ENCODE measurements around the gene ZPBP. TPM values are rescaled to one million over a fixed set of nuclear protein-coding genes. Genes with fewer than 3 reads are reported as not detected.
A peak's percentile ranks its signal among the peaks of the same experiment; 100 is the strongest.

ZPBP gene
- total RNA-seq (not detected), total RNA-seq (0 reads per million in 2 donors)

- no peaks in the 10 kb centered on the region for H3K36me3 Mint-ChIP-seq (ENCODE audit: low read depth)
Observed at GRCh38 chr7:50092579-50093491, at the start of gene ZPBP. TSS of gene ZPBP (minus strand) at chr7:50093246. CDS start at chr7:50093194, 52 bp downstream.

GRCh38 chr7:50142425-50143017 is 49.5 kb upstream of the ZPBP start:
- Mint-ChIP-seq H3K4me1 (peaks cover 11% of the 10 kb centered on the region), H3K36me3 (ENCODE audit: low read depth) (no peaks in the 10 kb centered on the region), H3K4me3 (no peak overlapping the region), H3K27me3 (peaks cover 6% of the 10 kb centered on the region), H3K27ac (no peak overlapping the region)
- peak; percentile 81 for ATAC-seq
- no peak for DNase-seq
- H3K9me3 ChIP-seq (ENCODE audit: control insufficient read depth, low read length, poor library complexity, severe bottlenecking) = no peaks in the 10 kb centered on the region

More at GRCh38 chr7:50092579-50093491, at the start of gene ZPBP:
- peaks cover 4% of the 10 kb centered on the region for H3K27me3 Mint-ChIP-seq
- peak within 1 kb of the TSS; percentile 77 for H3K27ac Mint-ChIP-seq
- ATAC-seq = peak; percentile 84
- peak within 1 kb of the TSS; percentile 92 for H3K4me3 Mint-ChIP-seq
- H3K9me3 ChIP-seq (ENCODE audit: control insufficient read depth, low read length, poor library complexity, severe bottlenecking) = no peaks in the 10 kb centered on the region
- H3K4me1 Mint-ChIP-seq = peaks cover 11% of the 10 kb centered on the region
- peak; percentile 16 to 35 (median 20) for DNase-seq

- H3K9me3 ChIP-seq (ENCODE audit: control insufficient read depth, low read length, poor library complexity, severe bottlenecking) = no peaks in the 10 kb centered on the region
- Mint-ChIP-seq H3K27ac (no peak overlapping the region), H3K36me3 (ENCODE audit: low read depth) (no peaks in the 10 kb centered on the region), H3K27me3 (peaks cover 6% of the 10 kb centered on the region), H3K4me3 (no peak overlapping the region), H3K4me1 (peaks cover 11% of the 10 kb centered on the region)
- ATAC-seq (no peak), DNase-seq (no peak)
Observed at GRCh38 chr7:50141854-50142253, 48.8 kb upstream of the ZPBP start.

GRCh38 chr7:50141131-50141530 is 48.1 kb upstream of the ZPBP start:
- no peak overlapping the region for H3K27ac Mint-ChIP-seq
- no peaks in the 10 kb centered on the region for H3K36me3 Mint-ChIP-seq (ENCODE audit: low read depth)
- ATAC-seq (no peak), DNase-seq (no peak)
- no peak overlapping the region for H3K4me3 Mint-ChIP-seq
- H3K9me3 ChIP-seq (ENCODE audit: control insufficient read depth, low read length, poor library complexity, severe bottlenecking) = no peaks in the 10 kb centered on the region
- peaks cover 7% of the 10 kb centered on the region for H3K4me1 Mint-ChIP-seq
- H3K27me3 Mint-ChIP-seq = peaks cover 6% of the 10 kb centered on the region

GRCh38 chr7:50140688-50141087 is 47.6 kb upstream of the ZPBP start:
- Mint-ChIP-seq H3K27me3 (peaks cover 6% of the 10 kb centered on the region), H3K4me3 (no peak overlapping the region), H3K4me1 (peaks cover 5% of the 10 kb centered on the region), H3K27ac (no peak overlapping the region), H3K36me3 (ENCODE audit: low read depth) (no peaks in the 10 kb centered on the region)
- ATAC-seq (no peak), DNase-seq (no peak)
- no peaks in the 10 kb centered on the region for H3K9me3 ChIP-seq (ENCODE audit: control insufficient read depth, low read length, poor library complexity, severe bottlenecking)

GRCh38 chr7:50138101-50138500 is 45.1 kb upstream of the ZPBP start:
- Mint-ChIP-seq H3K4me3 (no peak overlapping the region), H3K27me3 (peaks cover 12% of the 10 kb centered on the region), H3K27ac (no peak overlapping the region), H3K36me3 (ENCODE audit: low read depth) (peaks cover 2% of the 10 kb centered on the region), H3K4me1 (peaks cover 5% of the 10 kb centered on the region)
- DNase-seq (no peak), ATAC-seq (no peak)
- no peaks in the 10 kb centered on the region for H3K9me3 ChIP-seq (ENCODE audit: control insufficient read depth, low read length, poor library complexity, severe bottlenecking)

- DNase-seq (no peak), ATAC-seq (no peak)
- Mint-ChIP-seq H3K4me3 (no peak overlapping the region), H3K27ac (no peak overlapping the region), H3K4me1 (no peaks in the 10 kb centered on the region), H3K36me3 (ENCODE audit: low read depth) (no peaks in the 10 kb centered on the region), H3K27me3 (peaks cover 4% of the 10 kb centered on the region)
- H3K9me3 ChIP-seq (ENCODE audit: control insufficient read depth, low read length, poor library complexity, severe bottlenecking) = no peaks in the 10 kb centered on the region
Observed at GRCh38 chr7:50125766-50126165, 32.7 kb upstream of the ZPBP start.

GRCh38 chr7:50121286-50121685 is 28.2 kb upstream of the ZPBP start:
- ATAC-seq (no peak), DNase-seq (no peak)
- Mint-ChIP-seq H3K4me3 (no peak overlapping the region), H3K36me3 (ENCODE audit: low read depth) (no peaks in the 10 kb centered on the region), H3K4me1 (no peaks in the 10 kb centered on the region), H3K27me3 (peaks cover 18% of the 10 kb centered on the region), H3K27ac (no peak overlapping the region)
- no peaks in the 10 kb centered on the region for H3K9me3 ChIP-seq (ENCODE audit: control insufficient read depth, low read length, poor library complexity, severe bottlenecking)

GRCh38 chr7:50119815-50120637 is 27.0 kb upstream of the ZPBP start:
- no peaks in the 10 kb centered on the region for H3K9me3 ChIP-seq (ENCODE audit: control insufficient read depth, low read length, poor library complexity, severe bottlenecking)
- Mint-ChIP-seq H3K27me3 (peaks cover 18% of the 10 kb centered on the region), H3K36me3 (ENCODE audit: low read depth) (no peaks in the 10 kb centered on the region), H3K4me3 (no peak overlapping the region), H3K4me1 (no peaks in the 10 kb centered on the region), H3K27ac (no peak overlapping the region)
- ATAC-seq (peak; percentile 49), DNase-seq (no peak)

GRCh38 chr7:50112250-50112649 is 19.2 kb upstream of the ZPBP start:
- DNase-seq = no peak
- Mint-ChIP-seq H3K36me3 (ENCODE audit: low read depth) (peaks cover 2% of the 10 kb centered on the region), H3K27me3 (peaks cover 29% of the 10 kb centered on the region), H3K27ac (no peak overlapping the region), H3K4me3 (no peak overlapping the region), H3K4me1 (no peaks in the 10 kb centered on the region)
- no peak for ATAC-seq
- no peaks in the 10 kb centered on the region for H3K9me3 ChIP-seq (ENCODE audit: control insufficient read depth, low read length, poor library complexity, severe bottlenecking)

GRCh38 chr7:50101873-50102272 is 8.8 kb upstream of the ZPBP start:
- Mint-ChIP-seq H3K36me3 (ENCODE audit: low read depth) (no peaks in the 10 kb centered on the region), H3K4me3 (no peak overlapping the region), H3K27me3 (peaks cover 62% of the 10 kb centered on the region), H3K4me1 (no peaks in the 10 kb centered on the region), H3K27ac (no peak overlapping the region)
- no peaks in the 10 kb centered on the region for H3K9me3 ChIP-seq (ENCODE audit: control insufficient read depth, low read length, poor library complexity, severe bottlenecking)
- no peak for DNase-seq
- ATAC-seq = no peak

- no peak for ATAC-seq
- Mint-ChIP-seq H3K36me3 (ENCODE audit: low read depth) (no peaks in the 10 kb centered on the region), H3K27me3 (peaks cover 26% of the 10 kb centered on the region), H3K4me3 (no peak overlapping the region), H3K27ac (no peak overlapping the region), H3K4me1 (peaks cover 11% of the 10 kb centered on the region)
- no peak for DNase-seq
- no peaks in the 10 kb centered on the region for H3K9me3 ChIP-seq (ENCODE audit: control insufficient read depth, low read length, poor library complexity, severe bottlenecking)
Observed at GRCh38 chr7:50095634-50096033, 2.6 kb upstream of the ZPBP start.

Data from T-helper 17 cell (primary cell).